NCI-H128 (cell line): ENCODE data around the gene ASL.
"Not testable (repeated sequence)": the region's sequence is repeated elsewhere in the genome, so short reads cannot be mapped to it uniquely, and the experiment has no call there.

Source experiments
- DNase-seq: peaks from one replicate; lab custom pipeline; 2025; ENCODE audit not compliant: unreplicated experiment; lab: John Stamatoyannopoulos, UW

The ASL gene

DNA sequence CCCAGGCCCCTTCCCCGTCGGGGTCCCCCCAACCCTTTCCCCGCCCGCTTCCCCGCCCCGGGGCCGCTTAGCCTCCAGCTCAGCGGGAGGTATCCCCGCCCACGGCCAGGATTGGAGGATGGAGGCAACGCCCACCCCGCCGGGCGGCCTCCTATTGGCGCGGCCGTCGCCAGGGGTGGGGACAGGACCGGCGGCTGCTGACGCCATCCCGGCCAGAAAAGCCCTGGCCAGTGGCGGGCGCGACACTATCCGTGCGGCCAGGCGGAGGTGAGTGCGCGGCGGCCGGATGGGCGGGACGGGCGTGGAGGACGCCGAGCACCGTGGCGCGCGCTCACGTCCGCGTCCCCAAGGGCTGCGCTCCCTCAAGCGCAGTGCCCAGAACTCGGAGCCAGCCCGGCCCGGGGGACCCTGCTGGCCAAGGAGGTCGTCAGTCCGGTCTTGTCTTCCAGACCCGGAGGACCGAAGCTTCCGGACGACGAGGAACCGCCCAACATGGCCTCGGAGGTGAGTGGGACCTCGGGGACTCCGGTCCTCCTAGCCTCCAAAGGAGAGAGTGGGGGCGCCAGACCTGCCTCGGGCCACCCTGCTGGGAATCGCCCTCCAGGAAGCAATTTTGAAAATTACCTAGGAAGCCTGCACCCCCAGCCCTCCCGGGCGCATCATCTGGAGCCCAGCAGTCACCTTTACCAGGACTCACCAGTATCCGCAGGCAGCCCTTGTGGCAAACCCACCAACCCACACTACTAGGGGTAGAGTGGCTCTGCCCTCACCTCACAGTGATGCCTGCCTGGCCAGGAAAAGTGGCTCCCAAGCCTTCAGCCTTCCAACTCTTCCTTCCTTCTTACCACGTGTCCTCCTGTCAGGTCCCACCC lies at the start of gene ASL:
Gene ASL, plus strand, starts transcription at position 230 of the 872 bp plus-strand sequence. Its CDS starts 263 bp downstream, at position 493.
- DNase-seq: peak; percentile 67

DNA sequence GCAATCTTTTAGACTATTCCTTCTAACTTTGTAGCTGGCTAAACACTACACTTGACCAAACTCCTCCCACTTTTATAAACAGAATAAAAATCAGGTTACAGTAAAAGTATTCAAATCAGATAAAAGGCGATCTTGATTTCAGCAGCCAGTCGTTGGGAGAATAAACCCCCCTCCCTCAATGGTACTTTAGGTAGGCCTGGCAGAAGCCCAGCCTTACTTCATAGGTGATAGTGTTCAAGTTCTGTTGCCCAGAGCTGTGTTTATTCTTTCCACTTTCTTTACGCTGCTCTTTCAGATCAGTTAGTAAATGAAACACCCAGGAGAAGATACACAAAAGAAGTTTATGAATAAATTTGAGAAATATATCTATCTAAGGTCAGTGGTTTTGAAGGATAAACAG lies 47.3 kb upstream of the ASL start:
- not testable (repeated sequence) for DNase-seq

DNA sequence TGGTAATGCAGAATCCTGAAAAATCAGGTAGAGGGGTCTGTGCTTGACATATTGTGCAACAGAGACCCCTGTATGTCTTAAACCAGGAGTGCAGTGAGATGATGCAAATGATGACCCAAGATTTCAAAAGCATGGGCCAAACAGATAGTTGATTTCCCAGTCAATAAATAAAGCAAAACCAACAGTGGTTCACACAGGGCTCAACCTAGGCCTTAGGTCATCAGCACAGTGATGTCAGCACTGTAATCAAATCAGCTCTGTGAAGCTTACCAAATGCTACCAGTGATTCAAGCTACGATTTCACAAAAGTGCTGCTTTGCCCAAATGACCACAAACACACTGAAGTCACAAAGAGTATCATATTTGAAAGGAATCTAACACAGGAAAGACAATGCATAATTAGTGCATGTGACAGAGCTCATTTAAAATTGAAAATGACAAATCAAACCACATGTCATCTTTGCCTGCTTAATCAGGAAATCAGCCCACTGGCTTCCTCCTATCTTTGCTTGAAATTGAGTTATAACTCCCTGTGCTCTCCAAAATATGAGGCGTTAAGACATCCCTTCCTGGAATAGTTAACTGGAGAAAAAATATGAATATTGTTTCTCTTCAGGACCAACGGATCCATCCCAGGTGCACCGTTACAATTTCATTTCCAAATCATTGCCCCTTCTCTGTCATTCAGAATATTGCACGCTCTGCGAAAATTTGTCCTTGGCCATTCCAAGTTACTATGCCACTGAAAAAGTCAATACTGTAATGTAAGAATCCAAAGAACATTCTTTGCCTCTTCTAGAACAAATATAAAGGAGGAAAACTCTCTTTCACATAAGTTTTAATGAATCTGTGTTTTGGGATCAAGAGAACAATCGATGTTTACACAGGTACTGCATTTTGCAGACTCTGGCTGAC lies 41.9 kb upstream of the ASL start:
- DNase-seq: no peak

DNA sequence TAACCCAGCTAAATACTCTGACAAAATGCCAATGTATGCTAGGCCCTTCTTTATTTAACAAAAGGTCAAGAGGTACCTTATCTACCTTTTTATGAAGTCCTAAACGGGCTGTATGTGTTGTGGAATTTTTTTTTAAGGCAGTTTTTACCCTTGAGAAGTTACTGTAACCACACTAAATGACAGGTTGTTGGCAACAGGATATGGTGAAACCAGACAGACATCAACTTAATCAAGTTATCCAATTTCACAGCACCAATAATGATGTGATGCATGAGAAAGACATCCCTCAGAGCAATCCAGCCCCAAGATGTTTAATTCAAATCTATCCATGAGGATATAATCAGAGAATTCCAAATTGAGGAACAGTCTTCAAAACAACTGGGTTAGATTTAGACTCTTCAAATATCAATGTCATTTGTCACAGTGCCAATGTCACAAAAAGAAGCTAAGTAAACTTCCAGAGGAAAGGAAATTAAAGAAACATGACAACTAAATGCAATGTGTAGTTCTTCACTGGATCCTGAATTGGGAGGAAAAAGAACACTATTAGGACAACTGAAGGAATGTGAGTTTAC lies 41.1 kb upstream of the ASL start:
- DNase-seq: not testable (repeated sequence)

DNA sequence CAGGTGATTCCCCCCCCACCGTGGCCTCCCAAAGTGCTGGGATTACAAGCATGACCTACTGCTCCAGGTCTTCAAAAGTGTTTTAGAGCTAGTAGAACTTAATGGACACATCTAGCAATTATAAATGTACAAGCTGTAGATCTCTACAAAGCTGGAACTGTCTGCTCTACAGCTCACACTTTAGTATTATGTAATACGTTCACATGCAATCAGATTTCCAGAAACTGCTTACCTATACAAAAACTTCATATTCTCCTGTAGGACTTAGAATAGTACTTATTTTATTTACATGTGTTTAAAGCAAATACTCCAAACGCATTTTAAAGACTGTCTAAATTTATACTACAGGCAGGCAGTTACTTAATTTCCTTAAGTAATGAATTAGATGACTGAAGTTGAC lies 39.2 kb upstream of the ASL start:
- DNase-seq: no peak

DNA sequence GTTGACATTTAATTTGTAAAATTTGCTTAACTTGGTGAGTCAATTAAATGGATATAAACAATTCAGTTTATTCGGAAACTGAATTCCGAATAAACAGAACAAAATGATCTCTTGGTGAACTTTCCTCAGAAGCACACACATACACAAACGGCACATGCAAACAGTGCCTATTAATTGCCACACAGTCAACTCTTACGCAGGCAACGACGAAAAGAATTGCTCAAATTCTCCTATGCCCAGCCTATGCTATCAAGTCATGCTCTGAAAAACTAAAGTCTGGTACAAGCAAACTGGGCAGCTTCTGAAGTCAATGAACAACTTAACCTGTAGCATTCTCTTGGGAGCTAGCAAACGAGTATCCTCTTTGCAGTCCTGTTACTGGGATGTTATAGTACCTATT lies 38.8 kb upstream of the ASL start:
- DNase-seq: no peak

DNA sequence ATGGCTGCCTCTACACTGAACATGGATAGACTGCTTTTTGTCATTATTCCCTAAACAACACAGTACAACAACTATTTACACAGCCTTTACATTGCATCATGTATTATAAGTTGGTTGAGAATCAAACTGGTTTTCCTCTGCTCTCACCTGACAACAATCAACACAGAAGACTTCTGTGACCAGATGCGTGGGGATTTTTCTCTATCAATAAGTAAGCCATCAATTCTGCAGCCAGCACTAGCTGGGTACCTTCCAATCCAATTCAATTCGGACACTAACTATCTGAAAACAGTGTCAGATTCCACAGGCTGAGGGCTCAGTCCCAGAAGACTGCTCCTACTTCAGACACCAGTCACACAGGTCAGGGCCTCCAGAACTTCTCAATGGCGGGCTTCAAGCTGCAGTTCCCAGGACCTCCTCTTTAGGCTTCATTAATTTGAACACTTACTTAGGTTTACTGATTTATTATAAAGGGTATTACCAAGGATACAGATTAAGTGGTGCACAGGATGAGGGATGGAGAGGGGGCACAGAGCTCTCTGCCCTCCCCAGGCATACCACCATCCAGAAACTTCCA lies 36.4 kb upstream of the ASL start:
- no peak for DNase-seq

DNA sequence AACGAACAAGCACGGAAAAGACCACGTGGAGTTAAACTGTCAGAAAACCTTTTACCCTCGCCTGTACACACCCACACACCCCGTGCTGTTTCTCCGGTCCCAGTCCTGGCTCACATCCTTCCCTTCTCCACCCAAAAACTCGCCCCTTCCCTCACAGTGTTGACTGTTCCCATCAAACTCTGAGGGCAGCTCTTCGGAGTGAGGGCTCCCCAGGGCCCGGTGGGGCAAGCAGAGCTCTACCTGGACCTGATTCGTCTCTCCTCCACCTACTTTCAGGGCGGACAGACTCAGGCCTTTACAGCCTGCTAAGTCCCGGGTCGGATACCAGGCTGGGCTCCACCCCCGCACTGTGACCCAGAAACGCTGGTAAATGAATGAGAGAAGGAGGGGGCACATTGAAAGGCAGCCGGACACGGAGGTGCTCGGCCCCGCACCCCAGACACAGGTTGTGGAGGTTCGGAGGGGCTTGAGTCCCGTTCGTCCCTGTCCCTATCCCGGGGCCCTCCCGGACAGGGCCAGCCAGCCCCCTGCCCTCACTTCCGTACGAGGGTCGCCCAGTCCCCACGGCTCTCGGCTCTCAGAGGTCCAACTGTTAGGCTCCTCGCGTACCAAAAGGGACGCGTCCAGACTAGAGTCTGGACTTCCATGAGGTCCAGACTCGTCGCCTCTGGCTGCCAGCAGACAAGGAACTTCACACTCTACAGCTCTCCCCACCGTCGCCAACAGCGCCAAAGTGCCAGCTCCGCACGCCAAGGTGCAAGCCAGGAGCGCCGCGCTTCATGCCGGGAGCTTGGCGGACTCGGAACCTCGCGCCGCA lies 31.7 kb upstream of the ASL start:
- no peak for DNase-seq

DNA sequence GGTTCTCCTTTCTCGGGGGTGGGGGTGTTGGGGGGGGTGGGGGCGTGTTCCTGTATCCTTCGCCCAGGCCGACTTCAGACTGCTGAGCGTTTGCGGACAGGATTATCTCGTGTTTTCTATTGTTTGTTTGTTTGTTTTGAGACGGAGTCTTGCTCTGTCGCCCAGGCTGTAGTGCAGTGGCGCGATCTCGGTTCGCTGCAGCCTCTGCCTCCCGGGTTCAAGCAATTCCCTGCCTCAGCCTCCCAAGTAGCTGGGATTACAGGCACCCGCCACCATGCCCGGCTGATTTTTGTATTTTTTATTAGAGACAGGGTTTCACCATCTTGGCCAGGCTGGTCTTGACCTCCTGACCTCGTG lies 31.1 kb upstream of the ASL start:
- DNase-seq: not testable (repeated sequence)

DNA sequence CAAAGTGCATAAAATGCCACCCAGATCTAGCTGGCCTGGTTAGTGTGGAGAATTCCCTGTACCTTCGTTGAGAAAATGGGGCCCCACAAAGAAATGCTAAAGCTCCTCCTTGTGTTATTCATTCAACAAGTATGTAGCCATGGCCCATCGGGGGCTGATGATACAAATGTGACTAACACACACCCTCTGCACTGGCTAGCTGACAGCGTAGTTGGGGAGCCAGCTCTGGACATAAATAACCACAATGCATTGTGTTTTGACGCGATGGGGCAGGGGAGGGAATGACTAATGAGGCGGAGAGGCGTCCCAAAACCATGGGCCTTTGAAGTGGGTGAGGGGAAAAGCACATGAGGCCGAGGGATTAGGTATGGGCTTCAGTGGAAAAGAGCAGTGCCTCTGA lies 28.2 kb upstream of the ASL start:
- DNase-seq: no peak

DNA sequence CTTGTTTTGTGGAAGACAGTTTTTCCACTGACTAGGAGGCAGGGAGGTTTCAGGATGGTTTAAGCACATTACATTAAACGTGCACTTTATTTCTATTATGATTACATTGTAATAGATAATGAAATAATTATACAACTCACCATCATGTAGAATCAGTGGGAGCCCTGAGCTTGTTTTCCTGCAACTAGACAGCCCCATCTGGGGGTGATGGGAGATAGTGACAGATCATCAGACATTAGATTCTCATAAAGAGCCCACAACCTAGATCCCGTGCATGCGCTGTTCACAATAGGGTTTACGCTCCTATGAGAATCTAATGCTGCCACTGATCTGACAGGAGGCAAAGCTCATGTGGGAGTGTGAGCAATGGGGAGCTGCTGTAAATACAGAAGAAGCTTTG lies 25.7 kb upstream of the ASL start:
- not testable (repeated sequence) for DNase-seq

DNA sequence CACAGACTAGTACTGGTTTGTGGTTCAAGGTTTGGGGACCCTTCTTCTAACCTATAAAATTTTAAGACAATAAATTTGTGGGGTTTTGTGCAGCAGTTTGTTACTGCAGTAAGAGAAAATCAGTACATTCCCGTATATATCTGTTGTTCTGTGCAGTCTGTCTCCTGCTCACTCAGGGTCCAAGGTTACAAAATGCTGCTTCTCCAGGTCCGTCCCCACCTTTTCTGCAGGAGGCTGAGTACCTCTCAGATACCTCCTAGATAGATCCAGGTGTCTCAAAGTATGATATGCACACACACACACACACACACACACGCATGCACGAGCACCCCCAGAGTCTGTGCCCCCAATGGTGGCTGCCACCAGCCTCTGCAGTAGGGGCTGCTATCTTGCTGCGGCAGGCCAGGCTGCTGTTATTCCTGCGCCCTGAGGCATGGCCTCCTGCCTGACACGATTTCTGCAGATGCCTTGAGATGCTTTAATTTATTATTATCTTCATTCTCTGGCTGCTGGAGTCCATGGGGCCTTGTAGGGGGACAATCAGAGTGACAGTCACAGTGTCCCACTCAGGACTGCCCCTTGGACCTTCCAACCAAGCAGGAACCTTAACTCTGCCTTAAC lies 25.2 kb upstream of the ASL start:
- no peak for DNase-seq

DNA sequence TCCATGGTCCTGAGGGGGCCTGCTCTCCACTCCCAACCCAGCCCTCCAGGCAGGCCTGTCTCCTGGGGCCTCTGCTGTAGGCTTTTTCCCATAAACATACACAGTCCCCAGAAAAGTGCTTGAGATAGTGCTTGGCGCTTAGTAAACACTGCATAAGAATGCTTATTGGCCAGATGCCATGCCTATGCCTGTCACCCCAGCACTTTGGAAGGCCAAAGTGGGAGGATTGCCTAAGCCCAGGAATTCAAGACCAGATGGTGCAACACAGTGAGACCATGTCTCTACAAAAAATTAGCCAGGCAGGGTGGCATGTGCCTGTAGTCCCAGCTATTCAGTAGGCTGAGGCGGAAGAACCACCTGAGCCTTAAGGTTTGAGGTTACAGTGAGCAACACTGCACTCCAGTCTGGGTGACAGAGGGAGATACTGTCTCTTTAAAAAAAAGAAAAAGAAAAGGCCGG lies 24.6 kb upstream of the ASL start:
- DNase-seq: no peak

DNA sequence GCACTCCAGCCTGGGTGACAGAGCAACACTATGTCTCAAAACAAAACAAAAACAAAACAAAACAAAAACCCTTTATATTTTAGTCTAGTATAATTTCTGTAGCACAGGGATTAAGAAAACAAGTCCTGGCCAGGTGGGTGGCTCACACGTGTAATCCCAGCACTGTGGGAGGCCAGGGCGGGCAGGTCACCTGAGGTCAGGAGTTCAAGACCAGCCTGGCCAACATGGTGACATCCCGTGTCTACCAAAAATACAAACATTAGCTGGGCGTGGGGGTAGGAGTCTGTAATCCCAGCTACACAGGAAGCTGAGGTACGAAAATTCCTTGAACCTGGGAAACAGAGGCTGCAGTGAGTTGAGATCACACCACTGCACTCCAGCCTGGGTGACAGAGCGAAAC lies 23.2 kb upstream of the ASL start:
- DNase-seq: no peak

DNA sequence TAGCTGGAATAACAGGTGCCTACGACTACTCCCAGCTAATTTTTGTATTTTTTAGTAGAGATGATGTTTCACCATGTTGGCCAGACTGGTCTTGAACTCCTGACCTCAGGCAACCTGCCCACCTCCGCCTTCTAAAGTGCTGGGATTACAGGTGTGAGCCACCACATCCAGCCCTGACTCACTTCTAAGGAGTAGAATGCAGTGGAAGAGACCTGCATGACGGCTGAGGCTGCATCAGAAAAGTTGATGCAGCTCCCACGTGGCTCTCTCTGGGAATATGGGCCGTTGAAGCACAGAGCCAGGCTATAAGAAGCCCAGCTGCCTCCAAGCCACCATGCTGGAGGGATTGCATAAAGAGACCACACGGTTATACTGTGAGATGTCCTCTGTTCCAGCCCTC lies 21.6 kb upstream of the ASL start:
- DNase-seq: no peak

DNA sequence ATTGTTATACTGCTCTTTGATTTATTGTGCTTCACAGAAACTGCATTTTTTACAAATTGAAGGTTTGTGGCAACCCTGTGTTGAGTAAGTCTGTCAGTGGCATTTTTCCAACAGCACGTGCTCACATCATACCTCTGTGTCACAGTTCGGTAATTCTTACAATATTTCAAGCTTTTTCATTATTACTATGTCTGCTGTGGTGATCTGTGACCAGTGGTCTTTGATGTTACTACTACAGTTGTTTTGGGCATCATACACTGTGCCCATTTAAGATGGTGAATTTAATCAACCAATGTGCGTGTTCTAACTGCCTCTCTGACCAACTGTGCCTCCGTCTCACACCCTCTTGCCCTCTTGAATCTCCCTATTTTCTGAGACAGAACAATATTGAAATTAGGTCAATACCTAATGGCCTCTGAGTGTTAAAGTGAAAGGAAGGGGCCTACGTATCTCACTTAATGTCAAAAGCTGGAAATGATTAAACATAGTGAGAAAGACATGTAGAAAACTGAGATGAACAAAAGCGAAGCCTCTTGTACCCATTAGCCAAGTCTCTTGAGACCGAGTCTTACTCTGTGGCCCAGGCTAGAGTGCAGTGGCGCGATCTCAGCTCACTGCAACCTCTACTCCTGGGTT lies 20.2 kb upstream of the ASL start:
- DNase-seq: no peak

DNA sequence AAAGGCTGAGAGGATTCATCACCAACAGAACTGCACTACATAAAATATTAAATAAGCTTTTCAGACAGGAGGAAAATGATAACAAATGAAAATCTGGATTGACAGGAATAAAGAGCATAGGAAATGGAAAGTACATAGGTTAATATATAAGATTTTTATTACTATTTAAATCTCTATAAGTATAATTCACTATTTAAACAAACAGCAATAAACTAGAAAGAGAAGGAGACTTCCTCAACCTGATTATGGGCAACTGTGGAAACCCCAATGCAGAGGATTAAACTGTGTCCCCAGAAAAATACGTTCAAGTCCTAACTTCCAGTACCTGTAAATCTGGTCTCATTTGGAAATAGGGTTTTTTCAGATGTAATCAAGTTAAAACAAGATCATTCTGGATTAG lies 14.8 kb upstream of the ASL start:
- no peak for DNase-seq

DNA sequence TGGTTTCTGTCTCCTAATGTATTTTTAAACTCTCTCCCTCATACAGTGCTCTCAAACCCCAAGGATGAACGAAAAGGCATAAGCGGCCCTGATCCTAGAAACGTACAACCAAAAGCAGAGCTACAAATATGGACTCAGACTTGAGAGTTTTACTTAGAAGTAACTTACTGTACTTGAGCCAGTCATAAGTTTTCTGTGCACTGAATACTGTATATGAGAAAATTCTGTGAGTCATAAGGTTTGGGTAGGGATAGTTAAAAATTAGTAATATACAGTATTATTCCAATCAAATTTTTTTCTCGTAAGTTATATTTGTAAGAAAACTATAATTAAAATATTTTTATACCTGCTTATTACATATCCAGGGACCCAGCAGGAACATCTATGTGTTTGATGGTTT lies 5.9 kb upstream of the ASL start:
- DNase-seq: no peak

DNA sequence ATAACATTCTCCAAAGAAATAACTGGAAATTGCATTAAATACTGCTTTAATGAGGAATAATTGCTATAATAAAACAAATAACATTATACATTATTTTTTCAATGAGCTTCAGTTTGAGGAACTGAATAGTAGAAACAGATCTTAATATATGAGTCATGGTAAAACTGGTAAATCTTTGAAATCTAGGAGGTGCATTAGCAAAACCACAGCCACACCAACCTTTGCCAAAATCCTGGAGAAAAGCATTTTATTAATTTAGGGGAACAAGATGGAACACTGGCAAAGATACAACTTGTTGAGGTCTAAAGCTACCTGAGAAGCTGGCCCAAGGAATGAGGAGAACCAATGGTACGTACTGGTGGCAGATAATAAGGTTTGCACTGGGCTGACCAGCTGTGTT lies 5.4 kb upstream of the ASL start:
- no peak for DNase-seq

DNA sequence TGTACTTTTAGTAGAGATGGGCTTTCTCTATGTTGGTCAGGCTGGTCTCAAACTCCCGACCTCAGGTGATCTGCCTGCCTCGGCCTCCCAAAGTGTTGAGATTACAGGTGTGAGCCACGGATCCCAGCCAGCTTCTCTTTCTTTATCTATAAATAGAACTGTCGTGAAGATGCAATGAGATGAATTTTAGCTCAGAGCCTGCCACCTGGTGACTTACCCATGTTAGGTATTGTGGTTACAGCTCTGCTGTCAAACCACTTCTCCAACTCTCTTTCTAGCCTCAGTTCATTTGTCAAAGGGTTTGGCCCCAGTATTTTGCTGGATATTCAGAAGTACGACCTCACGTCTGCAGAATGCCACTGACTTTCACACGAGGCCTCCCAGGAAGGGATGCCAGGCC lies 3.4 kb upstream of the ASL start:
- not testable (repeated sequence) for DNase-seq
